ENCODE measurements around the gene PSAP. TPM values are rescaled to one million over a fixed set of nuclear protein-coding genes. Genes with fewer than 3 reads are reported as not detected.

PSAP gene
- polyA plus RNA-seq, 1 donor = 540 TPM

- Histone ChIP-seq H3K9me3 (ENCODE audit: control insufficient read depth, low read depth, low read length) (no peaks in the 10 kb centered on the region), H3K27me3 (ENCODE audit: control insufficient read depth, insufficient read depth, low read length) (no peaks in the 10 kb centered on the region), H3K4me3 (ENCODE audit: low read length) (no peak overlapping the region), H3K36me3 (ENCODE audit: control insufficient read depth, insufficient read depth, low read length) (no peaks in the 10 kb centered on the region), H3K4me1 (ENCODE audit: control insufficient read depth, insufficient read depth, low read length) (no peaks in the 10 kb centered on the region), H3K27ac (ENCODE audit: low read length) (no peak overlapping the region)
- no peak for DNase-seq
- no CpG with 5 or more reads among the region's 6 CpGs for WGBS (ENCODE audit: insufficient coverage, low lambda C conversion rate)
Observed at GRCh38 chr10:71798308-71798624, 52.8 kb downstream of the PSAP start.

GRCh38 chr10:71797533-71798307 is 53.3 kb downstream of the PSAP start:
- Histone ChIP-seq H3K4me1 (ENCODE audit: control insufficient read depth, insufficient read depth, low read length) (no peaks in the 10 kb centered on the region), H3K9me3 (ENCODE audit: control insufficient read depth, low read depth, low read length) (no peaks in the 10 kb centered on the region), H3K4me3 (ENCODE audit: low read length) (no peak overlapping the region), H3K27ac (ENCODE audit: low read length) (no peak overlapping the region), H3K27me3 (ENCODE audit: control insufficient read depth, insufficient read depth, low read length) (no peaks in the 10 kb centered on the region), H3K36me3 (ENCODE audit: control insufficient read depth, insufficient read depth, low read length) (no peaks in the 10 kb centered on the region)
- DNase-seq = no peak
- WGBS (ENCODE audit: insufficient coverage, low lambda C conversion rate) = no CpG with 5 or more reads among the region's 10 CpGs

GRCh38 chr10:71796749-71797405 is 54.2 kb downstream of the PSAP start:
- Histone ChIP-seq H3K4me1 (ENCODE audit: control insufficient read depth, insufficient read depth, low read length) (no peaks in the 10 kb centered on the region), H3K27ac (ENCODE audit: low read length) (no peak overlapping the region), H3K9me3 (ENCODE audit: control insufficient read depth, low read depth, low read length) (no peaks in the 10 kb centered on the region), H3K36me3 (ENCODE audit: control insufficient read depth, insufficient read depth, low read length) (no peaks in the 10 kb centered on the region), H3K27me3 (ENCODE audit: control insufficient read depth, insufficient read depth, low read length) (no peaks in the 10 kb centered on the region), H3K4me3 (ENCODE audit: low read length) (no peak overlapping the region)
- WGBS (ENCODE audit: insufficient coverage, low lambda C conversion rate) = no CpG with 5 or more reads among the region's 7 CpGs
- DNase-seq = no peak

GRCh38 chr10:71795248-71795647 is 55.8 kb downstream of the PSAP start:
- Histone ChIP-seq H3K27me3 (ENCODE audit: control insufficient read depth, insufficient read depth, low read length) (no peaks in the 10 kb centered on the region), H3K36me3 (ENCODE audit: control insufficient read depth, insufficient read depth, low read length) (no peaks in the 10 kb centered on the region), H3K9me3 (ENCODE audit: control insufficient read depth, low read depth, low read length) (no peaks in the 10 kb centered on the region), H3K27ac (ENCODE audit: low read length) (no peak overlapping the region), H3K4me3 (ENCODE audit: low read length) (no peak overlapping the region), H3K4me1 (ENCODE audit: control insufficient read depth, insufficient read depth, low read length) (no peaks in the 10 kb centered on the region)
- no CpG with 5 or more reads among the region's 2 CpGs for WGBS (ENCODE audit: insufficient coverage, low lambda C conversion rate)
- DNase-seq = no peak

DNA sequence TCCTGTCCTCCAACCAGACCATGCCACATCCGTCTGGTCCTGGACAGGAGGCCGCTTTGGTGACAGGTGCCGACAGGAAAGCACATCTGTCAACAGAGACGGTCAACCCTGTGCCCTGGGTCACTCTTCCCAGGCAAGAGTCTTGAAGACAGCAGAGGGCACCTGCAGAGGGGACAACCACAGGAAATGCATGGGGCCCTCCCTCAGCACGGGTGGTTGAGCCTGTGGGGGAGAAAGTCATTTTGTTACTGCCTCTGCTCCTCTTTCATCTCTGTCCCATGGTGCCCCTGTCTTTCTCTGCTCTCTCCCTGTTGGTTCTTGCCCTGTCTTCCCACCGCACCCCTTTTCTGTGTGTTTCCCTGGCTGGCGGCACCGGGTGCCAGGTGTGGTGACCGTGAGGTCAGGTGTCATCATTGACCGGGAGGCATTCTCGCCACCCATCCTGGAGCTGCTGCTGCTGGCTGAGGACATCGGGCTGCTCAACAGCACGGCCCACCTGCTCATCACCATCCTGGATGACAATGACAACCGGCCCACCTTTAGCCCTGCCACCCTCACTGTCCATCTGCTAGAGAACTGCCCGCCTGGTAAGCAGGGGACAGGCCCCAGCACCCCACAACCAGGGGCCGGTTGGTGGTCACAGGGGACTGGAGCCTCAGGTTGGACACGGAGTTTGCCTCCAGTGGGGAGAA is 60.2 kb downstream of the PSAP start:
- no peaks in the 10 kb centered on the region for H3K36me3 ChIP-seq (ENCODE audit: control insufficient read depth, insufficient read depth, low read length)
- H3K4me1 ChIP-seq (ENCODE audit: control insufficient read depth, insufficient read depth, low read length) = no peaks in the 10 kb centered on the region
- WGBS (ENCODE audit: insufficient coverage, low lambda C conversion rate) = no CpG with 5 or more reads among the region's 17 CpGs
- DNase-seq = no peak
- no peak overlapping the region for H3K4me3 ChIP-seq (ENCODE audit: low read length)
- no peaks in the 10 kb centered on the region for H3K9me3 ChIP-seq (ENCODE audit: control insufficient read depth, low read depth, low read length)
- H3K27ac ChIP-seq (ENCODE audit: low read length) = no peak overlapping the region
- no peaks in the 10 kb centered on the region for H3K27me3 ChIP-seq (ENCODE audit: control insufficient read depth, insufficient read depth, low read length)

DNA sequence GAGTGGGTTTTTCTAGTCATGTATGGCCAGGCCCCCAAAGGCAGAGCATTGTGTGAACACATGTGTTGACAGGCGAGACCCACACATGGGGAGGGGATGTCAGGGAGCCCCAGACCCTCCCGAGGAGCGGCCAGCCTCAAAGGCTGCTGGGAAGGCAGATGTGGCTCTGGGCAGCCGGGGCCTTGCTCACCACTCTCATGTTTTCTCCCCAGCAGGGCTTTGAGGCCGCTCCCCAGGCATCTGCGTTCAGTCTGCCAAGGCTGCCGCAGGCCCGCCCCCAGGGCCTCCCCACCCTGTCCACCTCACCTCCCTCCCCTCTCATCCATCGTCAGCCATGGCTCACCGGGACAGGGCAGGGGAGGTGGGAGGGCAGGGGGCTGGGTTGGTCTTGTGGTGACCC is 61.2 kb downstream of the PSAP start:
- H3K36me3 ChIP-seq (ENCODE audit: control insufficient read depth, insufficient read depth, low read length) = no peaks in the 10 kb centered on the region
- no CpG with 5 or more reads among the region's 10 CpGs for WGBS (ENCODE audit: insufficient coverage, low lambda C conversion rate)
- no peak for DNase-seq
- H3K4me1 ChIP-seq (ENCODE audit: control insufficient read depth, insufficient read depth, low read length) = no peaks in the 10 kb centered on the region
- H3K27me3 ChIP-seq (ENCODE audit: control insufficient read depth, insufficient read depth, low read length) = no peaks in the 10 kb centered on the region
- H3K27ac ChIP-seq (ENCODE audit: low read length) = no peak overlapping the region
- no peaks in the 10 kb centered on the region for H3K9me3 ChIP-seq (ENCODE audit: control insufficient read depth, low read depth, low read length)
- no peak overlapping the region for H3K4me3 ChIP-seq (ENCODE audit: low read length)

GRCh38 chr10:71788954-71789353 is 62.1 kb downstream of the PSAP start:
- H3K4me1 ChIP-seq (ENCODE audit: control insufficient read depth, insufficient read depth, low read length) = no peaks in the 10 kb centered on the region
- H3K36me3 ChIP-seq (ENCODE audit: control insufficient read depth, insufficient read depth, low read length) = no peaks in the 10 kb centered on the region
- H3K4me3 ChIP-seq (ENCODE audit: low read length) = no peak overlapping the region
- WGBS (ENCODE audit: insufficient coverage, low lambda C conversion rate) = no CpG with 5 or more reads among the region's 8 CpGs
- H3K9me3 ChIP-seq (ENCODE audit: control insufficient read depth, low read depth, low read length) = no peaks in the 10 kb centered on the region
- no peaks in the 10 kb centered on the region for H3K27me3 ChIP-seq (ENCODE audit: control insufficient read depth, insufficient read depth, low read length)
- DNase-seq = no peak
- H3K27ac ChIP-seq (ENCODE audit: low read length) = no peak overlapping the region

GRCh38 chr10:71784679-71785272 is 66.3 kb downstream of the PSAP start:
- no peak overlapping the region for H3K27ac ChIP-seq (ENCODE audit: low read length)
- DNase-seq = no peak
- H3K36me3 ChIP-seq (ENCODE audit: control insufficient read depth, insufficient read depth, low read length) = no peaks in the 10 kb centered on the region
- H3K9me3 ChIP-seq (ENCODE audit: control insufficient read depth, low read depth, low read length) = no peaks in the 10 kb centered on the region
- H3K27me3 ChIP-seq (ENCODE audit: control insufficient read depth, insufficient read depth, low read length) = no peaks in the 10 kb centered on the region
- 83% methylated on average over 2 of the region's 18 CpGs for WGBS (ENCODE audit: insufficient coverage, low lambda C conversion rate)
- H3K4me1 ChIP-seq (ENCODE audit: control insufficient read depth, insufficient read depth, low read length) = no peaks in the 10 kb centered on the region
- no peak overlapping the region for H3K4me3 ChIP-seq (ENCODE audit: low read length)

DNA sequence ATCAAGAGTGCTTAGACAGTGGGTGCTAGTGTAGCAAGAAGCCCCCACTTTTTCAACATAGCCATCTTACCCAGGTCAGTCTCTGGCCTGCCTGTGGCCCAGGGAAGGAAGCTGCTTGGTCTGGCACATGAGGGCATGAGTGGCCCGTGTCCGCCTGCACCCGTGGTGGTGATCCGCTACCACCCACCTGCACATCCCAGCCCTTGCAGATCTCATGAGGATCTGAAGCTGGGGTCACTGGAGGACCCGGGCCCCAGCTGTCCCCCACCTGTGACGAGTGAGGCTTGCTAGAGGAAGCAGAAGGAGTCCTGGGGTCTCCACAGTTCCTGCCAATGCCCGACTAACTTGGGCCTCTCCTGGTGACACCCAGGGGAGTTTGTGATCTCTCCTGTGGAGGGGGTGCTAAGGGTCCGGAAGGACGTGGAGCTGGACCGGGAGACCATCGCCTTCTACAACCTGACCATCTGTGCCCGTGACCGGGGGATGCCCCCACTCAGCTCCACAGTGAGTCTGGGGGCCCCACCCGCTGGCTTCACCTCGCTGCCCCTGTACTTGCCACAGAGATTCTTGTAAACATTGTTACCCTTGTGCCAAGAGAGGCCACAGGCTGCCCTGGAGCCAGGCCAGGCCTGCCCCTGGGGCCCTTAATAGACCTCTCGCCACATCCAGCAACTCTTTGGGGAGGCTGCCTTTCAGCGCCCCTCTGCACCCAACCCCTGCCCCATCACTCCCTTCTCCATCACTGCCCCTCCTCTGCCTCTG is 67.0 kb downstream of the PSAP start:
- Histone ChIP-seq H3K4me1 (ENCODE audit: control insufficient read depth, insufficient read depth, low read length) (no peaks in the 10 kb centered on the region), H3K27me3 (ENCODE audit: control insufficient read depth, insufficient read depth, low read length) (no peaks in the 10 kb centered on the region), H3K36me3 (ENCODE audit: control insufficient read depth, insufficient read depth, low read length) (no peaks in the 10 kb centered on the region), H3K4me3 (ENCODE audit: low read length) (no peak overlapping the region), H3K9me3 (ENCODE audit: control insufficient read depth, low read depth, low read length) (no peaks in the 10 kb centered on the region), H3K27ac (ENCODE audit: low read length) (no peak overlapping the region)
- no peak for DNase-seq
- WGBS (ENCODE audit: insufficient coverage, low lambda C conversion rate) = 100% methylated on average over 1 of the region's 17 CpGs

DNA sequence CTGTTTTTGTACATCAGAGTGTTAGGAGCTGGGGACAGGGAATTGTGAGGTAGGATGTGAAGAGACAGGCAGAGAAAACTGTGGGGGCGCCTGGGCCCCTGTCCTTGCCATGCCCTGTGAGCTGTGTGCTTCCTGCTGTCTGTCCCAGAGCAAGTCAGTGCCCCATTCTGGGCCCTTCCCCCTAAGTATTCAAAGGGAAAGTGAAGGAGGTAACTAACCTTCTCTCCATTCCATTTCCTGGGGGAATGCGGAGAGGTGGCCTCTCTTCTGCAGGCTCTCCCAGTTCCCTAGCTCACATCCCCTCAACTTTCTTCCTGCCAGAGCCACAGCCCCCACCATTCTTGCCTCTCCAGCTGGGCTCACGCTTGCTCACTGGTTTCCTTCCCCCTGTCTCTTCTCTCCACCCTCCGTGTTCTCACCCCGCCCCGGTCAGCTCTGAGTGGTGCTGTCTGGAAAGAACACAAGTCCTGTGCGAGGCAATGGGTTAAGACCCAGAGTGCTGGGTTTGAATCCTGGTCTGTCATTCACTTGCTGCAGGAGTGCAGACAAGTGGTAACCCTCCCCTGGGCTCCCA is 68.0 kb downstream of the PSAP start:
- Histone ChIP-seq H3K9me3 (ENCODE audit: control insufficient read depth, low read depth, low read length) (no peaks in the 10 kb centered on the region), H3K4me1 (ENCODE audit: control insufficient read depth, insufficient read depth, low read length) (no peaks in the 10 kb centered on the region), H3K27me3 (ENCODE audit: control insufficient read depth, insufficient read depth, low read length) (no peaks in the 10 kb centered on the region), H3K27ac (ENCODE audit: low read length) (no peak overlapping the region), H3K4me3 (ENCODE audit: low read length) (no peak overlapping the region), H3K36me3 (ENCODE audit: control insufficient read depth, insufficient read depth, low read length) (no peaks in the 10 kb centered on the region)
- 50% methylated on average over 1 of the region's 7 CpGs for WGBS (ENCODE audit: insufficient coverage, low lambda C conversion rate)
- DNase-seq = no peak

All from large intestine (tissue), 3 donors.